HG03460 (cell line): ENCODE data around the gene NGEF.

ENCODE experiments used
- ATAC-seq: cut with Tn5 transposase; IDR thresholded peaks from one replicate; pipeline ENCODE4 v1.9.1; 2021; ENCODE audit not compliant: unreplicated experiment

The NGEF gene

DNA sequence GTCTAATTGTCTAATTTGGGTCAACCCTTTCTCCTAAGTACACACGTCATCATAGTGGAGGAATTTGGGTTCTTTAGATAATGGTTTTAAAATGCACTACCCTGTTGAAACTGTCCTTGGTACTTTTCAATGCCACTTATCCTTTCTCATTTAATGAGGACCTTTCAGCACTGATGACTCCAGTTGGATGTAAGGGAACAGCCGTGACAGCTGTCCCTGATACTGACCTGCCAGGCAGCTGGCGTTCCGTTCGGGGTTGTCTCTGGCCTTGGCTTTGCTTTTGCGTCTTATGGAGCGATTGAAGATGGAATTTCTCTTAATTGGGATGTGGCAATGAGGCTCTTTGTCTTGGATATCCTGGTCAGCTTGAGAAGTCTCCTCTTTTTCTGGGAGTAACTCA lies 38.7 kb downstream of the NGEF start:
- no peak for ATAC-seq

DNA sequence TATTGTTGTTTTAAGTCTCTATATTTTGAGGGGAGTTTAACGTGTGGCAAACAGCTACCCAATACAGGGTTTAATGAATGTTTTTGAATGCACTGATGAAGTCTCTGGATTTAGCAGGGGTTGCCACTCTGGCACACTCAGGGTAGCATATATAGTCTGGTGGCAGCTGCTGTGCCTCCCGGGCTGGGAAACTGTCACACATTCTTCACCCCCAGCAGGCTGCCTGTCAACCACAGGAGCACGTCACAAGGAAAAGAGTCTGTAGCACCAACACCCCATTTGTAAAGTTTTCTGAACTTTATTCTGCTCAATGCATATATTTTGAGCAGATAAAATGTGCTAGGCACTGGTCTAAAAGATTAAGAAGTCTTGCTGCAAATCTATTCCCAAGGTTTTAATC lies 39.3 kb downstream of the NGEF start:
- no peak for ATAC-seq

DNA sequence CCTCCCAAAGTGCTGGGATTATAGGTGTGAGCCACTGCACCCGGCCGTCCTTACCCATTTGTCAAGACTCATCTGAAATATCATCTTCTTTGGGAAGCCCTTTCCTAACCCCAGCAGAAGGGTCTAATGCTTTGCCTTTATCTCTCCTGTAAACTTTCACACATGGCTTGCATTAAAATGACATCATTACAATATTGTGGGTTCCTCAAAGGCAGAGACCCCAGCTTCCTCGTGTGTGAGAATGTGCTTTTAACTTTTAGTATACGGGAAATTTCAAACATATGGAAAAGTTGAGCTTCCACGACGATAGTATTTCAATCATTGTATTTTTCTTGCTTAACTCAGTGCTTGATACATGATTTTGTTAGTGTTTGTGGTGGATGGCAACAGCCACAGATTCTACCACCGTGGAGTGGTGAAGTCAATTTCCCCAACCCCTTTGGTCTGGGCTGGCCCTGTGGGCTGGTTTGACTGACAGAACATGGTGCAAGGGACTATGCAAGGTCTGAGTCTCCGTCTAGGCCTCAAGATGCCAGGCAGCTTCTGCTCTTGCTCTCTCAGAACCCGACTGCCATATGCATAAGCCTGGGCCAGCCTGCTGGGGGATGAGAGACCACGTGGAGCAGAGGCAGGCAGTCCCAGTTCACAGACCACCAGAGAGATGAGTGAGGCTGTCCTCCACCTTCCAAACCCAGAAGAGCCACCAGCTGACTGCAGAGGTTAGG lies 39.9 kb downstream of the NGEF start:
- ATAC-seq, result no peak

DNA sequence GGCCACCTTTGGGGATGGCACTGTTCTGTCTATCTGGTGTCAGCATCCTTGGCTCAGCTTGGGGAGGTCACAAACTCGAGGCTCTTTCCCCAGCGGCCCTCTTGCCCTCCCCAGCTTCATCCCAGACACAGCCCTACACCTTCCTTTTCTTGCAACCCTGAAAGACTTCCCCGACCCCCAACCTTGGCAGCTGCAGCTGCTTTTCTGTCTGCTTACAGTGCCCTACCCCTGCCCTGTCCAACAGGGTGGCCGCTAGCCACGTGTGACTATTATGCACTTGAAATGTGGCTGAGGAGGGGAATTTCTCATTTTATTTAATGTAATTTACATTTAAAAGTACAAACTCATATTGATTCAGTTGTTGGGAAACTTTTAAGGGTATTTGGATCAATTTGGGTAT lies 41.3 kb downstream of the NGEF start:
- no peak for ATAC-seq

DNA sequence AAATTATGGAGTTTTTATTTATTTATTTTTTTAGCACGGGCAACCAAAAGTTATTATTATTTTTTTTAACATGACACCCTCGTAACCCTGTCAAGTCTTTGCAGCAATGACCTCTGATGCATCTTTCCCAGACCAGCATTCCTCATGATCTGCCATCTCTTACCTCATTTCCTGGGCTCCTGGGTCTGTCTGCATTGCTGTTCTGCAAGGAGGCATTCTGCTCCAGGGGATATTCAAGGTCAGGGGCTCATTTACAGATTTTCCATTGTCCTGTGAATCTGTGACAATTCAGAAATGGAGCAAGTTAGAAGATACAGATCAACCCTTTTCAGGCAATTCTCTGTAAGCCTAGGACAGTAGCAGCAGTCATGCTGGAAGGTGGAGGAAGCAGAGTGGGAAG lies 43.0 kb downstream of the NGEF start:
- ATAC-seq, result no peak

DNA sequence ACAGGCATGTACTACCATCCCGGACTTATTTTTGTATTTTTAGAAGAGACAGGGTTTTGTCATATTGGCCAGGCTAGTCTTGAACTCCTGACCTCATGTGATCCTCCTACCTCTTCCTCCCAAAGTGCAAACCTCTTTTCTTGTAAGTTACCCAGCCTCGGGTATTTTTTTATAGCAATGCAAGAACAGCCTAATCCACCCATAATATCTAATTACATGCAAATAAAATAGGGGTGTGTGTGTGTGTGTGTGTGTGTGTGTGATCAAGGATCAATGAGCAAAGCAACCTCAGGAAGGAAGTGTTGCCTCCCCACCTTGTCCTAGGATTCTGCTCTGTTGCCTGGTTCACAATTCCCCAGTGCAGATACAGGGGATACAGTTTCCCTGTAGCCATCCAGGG lies 45.6 kb downstream of the NGEF start:
- ATAC-seq, result no peak

DNA sequence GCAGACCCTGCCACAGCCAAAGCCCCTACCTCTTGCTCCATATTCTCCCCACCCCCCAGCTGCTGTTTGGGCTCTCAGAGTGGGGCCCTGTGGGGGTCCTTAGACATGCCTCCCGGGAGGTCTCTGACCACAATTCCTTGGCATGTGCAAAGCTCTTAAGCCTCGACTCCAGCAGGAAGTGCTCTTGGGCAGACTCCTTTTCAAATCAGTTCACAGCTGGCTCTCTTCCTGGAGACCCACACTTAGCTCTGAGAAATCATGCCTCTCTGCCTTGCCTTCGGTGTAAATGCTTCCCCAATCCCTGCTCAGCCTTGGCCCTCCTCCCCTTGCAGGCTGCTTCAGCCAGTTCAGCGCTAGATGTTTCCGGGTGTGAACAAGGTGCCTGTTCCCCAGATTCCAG lies 46.9 kb downstream of the NGEF start:
- no peak for ATAC-seq

DNA sequence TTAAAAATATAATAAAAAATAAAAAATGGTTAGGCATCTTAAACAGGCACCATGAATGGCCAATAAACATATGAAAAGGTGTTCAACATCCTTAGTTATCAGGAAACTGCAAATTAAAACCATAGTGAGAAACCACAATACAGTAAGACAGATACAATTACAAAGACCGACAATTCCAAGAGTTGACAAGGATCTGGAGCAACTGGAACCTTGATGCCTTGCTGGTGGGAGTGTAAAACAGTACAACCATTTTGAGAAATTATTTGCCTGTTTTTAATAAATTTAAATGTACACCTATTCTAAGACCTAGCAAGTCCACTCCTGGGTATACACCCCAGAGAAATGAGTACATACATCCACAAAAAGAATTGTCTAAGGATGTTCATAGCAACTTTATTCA lies 49.1 kb downstream of the NGEF start:
- ATAC-seq, result no peak

DNA sequence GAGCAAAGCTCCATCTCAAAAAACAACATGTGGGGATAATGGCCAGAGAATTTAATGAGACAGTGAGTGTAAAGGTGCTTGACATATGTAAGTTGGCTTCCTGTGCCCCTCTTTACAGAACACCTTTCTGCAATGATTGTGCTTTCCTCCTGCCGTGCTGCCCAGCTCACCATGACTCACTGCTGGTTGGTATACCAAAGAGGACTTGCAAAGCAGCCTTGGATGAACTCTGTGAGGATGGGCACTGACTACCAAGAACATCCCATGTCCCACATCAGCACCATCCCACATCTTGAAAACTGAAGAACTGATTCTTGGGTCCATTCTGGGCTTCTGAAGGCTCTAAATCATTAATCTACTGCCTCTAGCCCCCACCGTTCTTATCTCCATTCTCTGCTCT lies 52.2 kb downstream of the NGEF start:
- no peak for ATAC-seq

DNA sequence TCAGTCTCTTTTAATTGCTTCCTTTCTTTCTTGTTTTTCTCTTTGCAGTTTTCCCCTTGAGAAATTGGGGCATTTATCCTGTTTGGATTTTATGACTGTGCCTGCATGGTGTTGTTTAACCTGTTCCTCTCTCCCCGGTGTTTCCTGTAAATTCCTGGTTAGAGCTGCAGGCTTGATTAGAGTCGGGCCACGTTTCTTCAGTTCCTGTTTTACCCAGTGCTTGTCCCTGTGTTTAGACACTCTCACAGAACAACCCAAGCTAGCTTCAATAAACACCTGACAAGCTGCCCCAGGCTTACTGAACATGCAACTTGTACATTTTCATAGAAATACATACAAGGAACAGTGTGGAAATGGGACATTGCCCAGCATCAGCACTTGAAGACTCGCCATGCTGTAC lies 53.9 kb downstream of the NGEF start:
- no peak for ATAC-seq

DNA sequence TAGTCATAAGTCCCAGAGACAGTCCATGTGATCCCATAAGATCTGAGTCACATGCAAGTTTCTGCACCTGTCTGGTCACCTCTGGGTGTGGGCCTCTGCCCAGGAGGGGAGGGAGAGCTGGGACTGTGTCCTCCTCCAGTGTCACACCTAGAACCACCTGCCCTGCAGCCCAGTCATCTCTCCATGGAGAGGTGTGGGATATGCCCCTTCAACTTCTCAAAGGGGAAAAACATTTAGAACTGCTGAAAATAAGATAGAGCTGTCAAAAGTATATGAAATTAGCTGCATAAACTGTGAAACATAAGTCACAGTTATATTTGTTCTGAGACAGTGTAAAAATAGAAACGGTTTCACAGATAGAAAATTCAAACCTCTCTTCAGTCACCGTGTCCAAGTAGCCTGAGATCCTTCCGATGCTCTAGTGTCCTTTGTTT lies 55.4 kb downstream of the NGEF start:
- no peak for ATAC-seq

DNA sequence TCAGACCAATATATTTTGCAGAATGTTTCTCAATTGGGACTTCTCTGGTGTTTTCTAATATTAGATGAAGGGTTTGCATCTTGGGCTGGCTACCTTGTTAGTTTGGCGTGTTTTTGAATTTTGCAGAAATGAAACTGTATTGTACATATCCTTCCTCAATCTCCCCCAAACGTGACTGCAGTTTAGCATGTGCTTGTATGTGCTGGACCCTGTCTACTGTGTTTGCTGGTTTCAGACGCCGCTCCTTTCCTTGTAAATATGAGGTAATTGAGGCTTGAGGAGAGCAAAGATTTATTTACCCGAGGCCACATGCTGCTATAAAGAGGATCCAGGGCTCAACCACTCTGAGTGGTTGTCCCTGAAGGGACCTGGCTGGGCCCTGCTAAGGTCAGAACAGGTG lies 57.2 kb downstream of the NGEF start:
- no peak for ATAC-seq

DNA sequence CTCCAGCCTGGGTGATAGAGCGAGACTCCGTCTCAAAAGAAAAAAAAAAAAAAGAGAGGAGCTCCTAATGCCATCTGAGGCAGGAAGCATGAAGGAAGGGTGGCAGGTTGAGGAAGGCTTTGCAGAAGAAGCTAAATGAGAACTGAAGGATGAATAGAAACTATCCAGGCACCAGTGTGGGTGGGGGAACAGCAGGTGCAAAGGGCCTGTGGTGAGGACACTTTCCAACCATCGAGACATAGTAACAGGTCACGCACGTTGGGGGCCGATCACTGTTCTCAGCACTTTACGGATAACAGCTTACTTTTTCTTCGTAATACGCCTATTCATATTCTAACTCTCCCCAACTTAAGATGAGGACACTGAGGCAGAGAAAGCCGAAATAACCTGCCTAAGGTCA lies 58.4 kb downstream of the NGEF start:
- no peak for ATAC-seq

DNA sequence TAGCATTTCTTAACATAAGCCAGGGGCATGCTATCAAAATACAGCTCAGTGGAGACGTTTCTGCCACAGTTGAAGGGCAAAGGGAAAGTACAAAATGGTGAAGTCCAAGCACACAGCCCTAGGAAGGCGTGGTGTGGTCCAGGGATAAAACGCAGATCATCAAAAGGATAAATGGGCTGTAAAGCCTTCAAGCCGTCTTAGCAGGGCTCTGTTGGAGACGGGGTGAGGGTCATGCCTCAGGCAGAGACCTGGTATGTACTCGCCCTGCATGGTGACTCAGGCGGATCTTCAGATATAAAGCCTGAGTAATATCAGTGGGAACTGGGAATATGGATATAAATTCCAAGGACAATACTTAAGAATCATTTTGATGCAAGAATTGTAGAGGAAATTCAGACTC lies 61.2 kb downstream of the NGEF start:
- no peak for ATAC-seq

DNA sequence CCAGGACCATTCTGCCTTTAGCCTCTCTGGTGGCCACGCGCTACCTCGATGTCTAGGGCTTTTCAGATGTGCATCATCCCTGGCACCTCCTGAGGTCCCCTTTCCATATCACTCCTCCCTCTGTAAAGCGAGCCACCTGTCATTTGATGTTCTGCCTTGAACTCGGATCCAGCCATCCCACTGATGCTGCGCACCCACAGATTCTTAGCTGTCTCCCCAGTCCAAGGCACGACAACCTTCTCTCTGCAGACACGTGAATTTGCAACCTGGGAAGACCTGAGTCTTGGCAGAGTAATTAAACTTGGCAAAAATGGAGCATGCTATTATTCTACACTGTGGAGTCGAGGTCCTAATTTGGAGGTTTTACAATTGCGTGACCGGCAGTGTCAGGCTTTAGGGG lies 61.9 kb downstream of the NGEF start:
- no peak for ATAC-seq

DNA sequence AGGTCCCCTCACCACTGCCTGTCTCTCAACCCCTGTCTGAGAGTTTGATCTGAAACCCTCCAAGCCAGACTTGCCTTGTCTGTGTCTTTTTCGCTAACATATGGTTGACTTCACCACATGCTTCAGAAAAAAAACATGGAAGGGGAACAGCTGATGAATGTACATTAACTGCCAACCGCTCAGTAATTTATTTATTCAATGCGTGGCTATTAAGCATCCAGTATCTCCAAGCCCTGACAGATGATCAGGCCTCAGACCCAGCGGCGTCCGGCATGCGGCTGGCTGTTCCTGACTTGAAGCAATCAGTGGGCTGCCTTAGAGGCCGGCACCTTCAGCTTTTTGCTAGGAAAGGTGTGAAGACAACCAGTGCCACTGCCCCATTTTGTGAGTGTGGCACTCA lies 62.3 kb downstream of the NGEF start:
- ATAC-seq, result no peak

DNA sequence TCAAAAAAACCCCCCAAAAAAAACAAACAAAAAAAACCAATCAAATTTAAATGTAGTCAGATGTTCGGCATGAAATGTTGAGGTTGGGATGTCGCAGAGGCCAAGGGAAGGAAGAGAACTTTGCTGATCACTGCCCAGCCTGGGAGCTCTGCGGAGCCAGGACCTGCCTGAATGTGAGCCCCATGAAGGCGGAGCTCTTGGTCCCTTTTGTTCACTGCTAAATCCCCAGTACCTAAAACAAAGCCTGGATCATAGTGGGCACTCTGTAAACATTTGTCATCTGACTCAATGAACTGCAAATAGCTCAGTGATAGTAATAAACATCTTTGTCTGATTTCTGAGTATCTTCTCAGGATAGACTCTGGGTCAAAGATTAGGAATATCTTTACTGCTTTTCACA lies 64.0 kb downstream of the NGEF start:
- ATAC-seq, result no peak

DNA sequence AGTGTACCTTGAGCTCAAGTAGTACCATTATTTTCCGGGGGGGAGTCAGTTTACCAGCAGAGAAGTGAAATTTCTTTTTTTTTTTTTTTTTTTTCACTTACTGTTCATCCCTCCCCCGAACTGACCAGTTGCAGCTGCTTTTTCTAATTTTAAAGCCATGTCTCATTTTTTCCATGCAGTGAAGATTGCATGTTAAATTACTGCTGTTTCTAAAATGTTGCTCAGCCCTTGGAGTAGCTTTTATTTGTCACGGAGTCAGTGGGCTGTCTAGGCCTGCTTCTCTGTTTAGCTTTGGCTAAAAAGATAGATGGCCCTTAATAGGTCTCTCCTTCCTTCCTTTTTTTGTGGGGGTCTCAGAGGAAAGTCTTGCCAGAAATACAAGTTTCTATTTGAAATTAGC lies 70.2 kb downstream of the NGEF start:
- no peak for ATAC-seq

DNA sequence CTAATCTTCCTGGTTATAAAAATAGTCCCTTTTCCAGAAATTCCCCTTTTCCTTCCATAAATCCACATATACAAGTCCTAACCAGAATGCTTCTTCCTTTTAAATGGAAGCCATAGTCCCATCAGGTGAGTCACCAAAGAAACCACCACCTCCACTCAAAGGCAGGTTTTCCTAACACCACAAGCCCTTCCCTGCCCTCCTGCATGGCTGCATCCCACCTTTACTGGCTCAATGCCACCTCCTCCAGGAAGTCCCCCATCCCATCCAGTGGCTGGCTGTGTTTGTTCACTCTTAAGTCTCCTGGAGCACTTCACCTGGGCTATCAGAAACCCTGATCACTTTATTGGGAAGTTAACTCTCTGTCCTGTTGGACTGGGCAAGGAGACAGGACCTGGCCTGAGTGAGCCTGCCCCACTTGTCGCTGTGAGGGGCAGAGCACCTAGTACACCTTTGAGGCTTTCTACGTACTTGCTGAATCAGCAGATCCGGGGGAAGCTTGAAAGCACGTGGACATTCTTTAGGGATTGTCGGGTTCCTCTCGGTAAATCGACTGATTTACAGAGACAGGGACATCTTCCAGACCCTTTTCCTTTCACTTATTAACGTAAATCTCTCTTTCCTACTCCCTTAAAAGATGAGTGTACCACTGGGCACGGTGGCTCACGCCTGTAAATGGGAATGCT lies 71.0 kb downstream of the NGEF start:
- ATAC-seq, result no peak

DNA sequence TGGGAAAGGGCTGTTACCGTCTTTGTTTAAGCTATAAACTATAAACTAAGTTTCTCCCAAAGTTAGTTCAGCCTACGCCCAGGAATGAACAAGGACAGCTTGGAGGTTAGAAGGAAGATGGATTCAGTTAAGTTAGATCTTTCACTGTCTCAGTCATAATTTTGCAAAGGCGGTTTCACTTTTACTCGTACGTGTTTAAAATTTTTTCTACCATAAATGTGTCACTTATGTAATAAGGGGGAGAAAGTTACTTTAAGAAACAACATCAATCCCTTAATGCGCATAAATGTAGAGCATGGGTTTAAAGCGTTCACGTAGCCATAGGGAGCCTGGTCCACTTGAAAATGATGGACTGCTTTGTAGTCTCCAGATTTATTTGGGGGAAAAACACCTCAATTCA lies 71.7 kb downstream of the NGEF start:
- ATAC-seq, result no peak

DNA sequence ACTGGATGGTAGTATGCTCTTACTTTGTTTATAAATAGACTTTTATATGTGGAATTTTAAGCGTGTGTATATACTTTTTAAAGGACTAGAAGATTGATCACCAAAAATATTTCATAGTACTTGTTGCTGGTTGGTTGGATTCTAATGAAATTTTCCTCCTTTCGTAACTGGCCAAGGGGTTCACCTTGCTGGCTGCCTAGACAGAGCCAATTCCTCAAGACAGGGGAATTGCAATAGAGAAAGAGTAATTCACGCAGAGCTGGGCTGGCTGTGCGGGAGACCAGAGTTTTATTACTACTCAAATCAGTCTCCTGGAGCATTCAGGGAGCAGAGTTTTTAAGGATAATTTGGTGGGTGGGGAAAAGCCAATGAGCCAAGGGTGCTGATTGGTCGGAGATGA lies 72.3 kb downstream of the NGEF start:
- no peak for ATAC-seq

DNA sequence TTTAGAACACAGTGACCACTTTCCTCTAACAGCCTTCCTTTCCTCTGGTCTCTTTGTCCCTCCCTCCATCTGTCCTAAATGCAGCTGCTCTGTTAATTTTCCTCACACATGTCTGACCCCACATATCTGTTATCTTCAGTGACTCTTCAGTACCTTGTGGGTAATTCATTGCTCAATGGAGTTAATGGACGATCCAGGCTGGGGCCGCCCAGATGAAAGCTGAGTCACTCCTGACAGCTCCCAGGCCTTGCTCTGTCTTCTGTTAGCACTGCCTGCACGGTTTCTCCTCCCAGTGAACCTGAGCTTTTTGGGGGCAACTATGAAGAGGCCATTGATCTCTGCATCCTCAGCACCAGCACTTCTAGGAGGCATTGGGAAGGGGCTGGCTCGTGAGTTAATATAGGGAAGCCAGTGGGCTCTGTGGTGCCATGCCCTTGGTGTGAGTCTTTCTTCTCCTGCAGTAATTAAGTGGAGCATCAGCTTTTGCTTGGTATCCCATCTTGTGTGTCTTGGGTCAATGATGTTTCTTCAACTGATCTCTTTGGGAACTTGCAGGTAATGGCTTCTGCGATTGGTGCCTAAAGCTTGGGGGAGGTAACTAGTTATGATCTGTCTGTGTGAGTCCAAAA lies 75.7 kb downstream of the NGEF start:
- ATAC-seq, result no peak

DNA sequence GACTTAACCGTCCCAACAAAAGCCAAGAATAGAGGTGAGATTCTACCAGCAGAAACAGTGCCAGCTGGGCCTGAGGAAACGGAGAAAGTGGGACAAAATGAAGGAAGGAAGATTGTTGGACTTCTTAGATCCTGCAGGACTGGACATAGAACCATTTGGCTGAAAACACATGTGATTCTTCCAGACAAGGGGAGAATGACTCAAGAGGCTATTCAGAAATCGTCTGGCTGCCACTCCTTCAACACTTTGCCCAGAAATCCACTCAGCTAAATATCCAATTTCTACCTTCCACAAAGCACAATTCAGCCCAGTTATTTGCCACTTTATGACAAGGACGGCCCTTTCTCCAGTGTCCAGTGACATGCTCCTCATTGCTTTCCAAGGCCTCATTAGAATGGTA lies 81.4 kb downstream of the NGEF start:
- ATAC-seq, result no peak
